Breast epithelium (tissue), 4 donors: Measurements from ENCODE around the gene KLF3. TPM values are rescaled to one million over a fixed set of nuclear protein-coding genes. Genes with fewer than 3 reads are reported as not detected.
"Not testable (repeated sequence)": the region's sequence is repeated elsewhere in the genome, so short reads cannot be mapped to it uniquely, and the experiment has no call there.

Experiments
- DNase-seq, 2 donors: peaks; one replicate each; pipeline ENCODE4 v3.0.0-alpha.2; 2019; ENCODE audit warnings: low spot score in 2 of 2
- H3K27ac ChIP-seq, 2 donors: fragments of 200-600 bp; sonication (generic) in 1 of 2; one replicate each; pipeline ENCODE4 v1.5.1; 2016 to 2019; ENCODE audit warnings: mild to moderate bottlenecking in 1 of 2
- H3K27me3 ChIP-seq, 2 donors: fragments of 200-600 bp; sonication (generic) in 1 of 2; one replicate each; pipeline versions ENCODE4 v1.5.1 to v1.6.0; 2017 to 2019; ENCODE audit warnings: control low read depth in 1 of 2, mild to moderate bottlenecking in 1 of 2
- H3K36me3 ChIP-seq: fragments of 200-600 bp; one replicate; pipeline ENCODE4 v1.5.1; 2019
- H3K4me1 ChIP-seq, 2 donors: fragments of 200-600 bp; sonication (generic); one replicate each; pipeline ENCODE4 v1.5.1; 2016 to 2019; ENCODE audit warnings: control low read depth in 1 of 2
- H3K4me3 ChIP-seq, 3 donors: fragments of 200-600 bp; sonication (generic); 1 replicate in 2 of 3; 2 replicates in 1 of 3; pipeline ENCODE4 v1.5.1; 2016 to 2019; ENCODE audit warnings: mild to moderate bottlenecking in 3 of 3, moderate library complexity in 2 of 3
- H3K9me3 ChIP-seq, 2 donors: fragments of 200-600 bp; sonication (generic) in 1 of 2; one replicate each; pipeline ENCODE4 v1.5.1; 2016 to 2019; ENCODE audit warnings: control low read depth in 1 of 2
- POLR2A ChIP-seq: fragments of 450-650 bp; IDR thresholded peaks from one replicate; pipeline ENCODE4 v1.6.1; 2016; ENCODE audit warnings: antibody characterized with exemption, mild to moderate bottlenecking, moderate library complexity
- POLR2AphosphoS5 ChIP-seq, 3 donors: sonication (generic); formaldehyde crosslinking; IDR thresholded peaks; one replicate each; pipeline ENCODE4 v1.6.1; 2017; ENCODE audit warnings: antibody characterized with exemption in 3 of 3
- intact Hi-C: fragments of 100-400 bp; cut with DNase I; formaldehyde crosslinking; loops from one replicate; pipeline ENCODE4 v1.15.1; 2023; ENCODE audit warnings: low total_unique reads
- total RNA-seq, 3 donors: library from RNA; depleted of rRNA; stranded (reverse); fragments of >200 nt; gene quantifications; one replicate each; pipeline ENCODE4 v1.1.0, GENCODE V29; 2016
- TF ChIP-seq, protein P1 (sequence below), 3 donors: fragments of 450-650 bp; IDR thresholded peaks; one replicate each; pipeline ENCODE4 v1.5.1; 2016 to 2017; ENCODE audit warnings: antibody characterized with exemption in 3 of 3, mild to moderate bottlenecking in 3 of 3, moderate library complexity in 3 of 3

KLF3 gene
- total RNA-seq, 3 donors from 2014 or later: 33.4 to 48.5 (median 36.0) TPM

DNA sequence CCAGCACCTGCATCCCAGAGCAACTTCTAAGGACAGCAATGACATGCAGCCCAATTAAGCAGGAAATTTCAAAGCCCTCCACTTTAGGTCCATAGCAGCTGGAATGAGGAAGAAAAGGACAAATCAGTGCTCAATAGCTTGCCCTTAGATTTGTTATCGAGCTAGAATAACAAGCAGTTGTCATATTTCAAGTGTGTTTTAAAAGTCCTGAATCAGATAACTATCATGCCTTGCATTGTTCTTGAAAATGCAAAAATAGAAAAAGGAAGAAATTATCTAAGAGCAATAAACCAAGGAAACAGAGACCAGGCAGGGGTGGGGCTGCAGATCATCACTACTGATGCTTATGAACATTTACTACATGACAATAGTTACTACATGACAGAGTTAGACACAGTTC lies 43.9 kb upstream of the KLF3 start:
- Histone ChIP-seq H3K4me1 (no peaks in the 10 kb centered on the region), H3K27ac (no peak overlapping the region), H3K4me3 (no peak overlapping the region), H3K36me3 (no peaks in the 10 kb centered on the region), H3K9me3 (no peaks in the 10 kb centered on the region), H3K27me3 (no peaks in the 10 kb centered on the region)
- TF ChIP-seq POLR2A (no peak), POLR2AphosphoS5 (IDR thresholded peaks at IDR 0.05) (no peak)
- TF ChIP-seq, protein P1, sequence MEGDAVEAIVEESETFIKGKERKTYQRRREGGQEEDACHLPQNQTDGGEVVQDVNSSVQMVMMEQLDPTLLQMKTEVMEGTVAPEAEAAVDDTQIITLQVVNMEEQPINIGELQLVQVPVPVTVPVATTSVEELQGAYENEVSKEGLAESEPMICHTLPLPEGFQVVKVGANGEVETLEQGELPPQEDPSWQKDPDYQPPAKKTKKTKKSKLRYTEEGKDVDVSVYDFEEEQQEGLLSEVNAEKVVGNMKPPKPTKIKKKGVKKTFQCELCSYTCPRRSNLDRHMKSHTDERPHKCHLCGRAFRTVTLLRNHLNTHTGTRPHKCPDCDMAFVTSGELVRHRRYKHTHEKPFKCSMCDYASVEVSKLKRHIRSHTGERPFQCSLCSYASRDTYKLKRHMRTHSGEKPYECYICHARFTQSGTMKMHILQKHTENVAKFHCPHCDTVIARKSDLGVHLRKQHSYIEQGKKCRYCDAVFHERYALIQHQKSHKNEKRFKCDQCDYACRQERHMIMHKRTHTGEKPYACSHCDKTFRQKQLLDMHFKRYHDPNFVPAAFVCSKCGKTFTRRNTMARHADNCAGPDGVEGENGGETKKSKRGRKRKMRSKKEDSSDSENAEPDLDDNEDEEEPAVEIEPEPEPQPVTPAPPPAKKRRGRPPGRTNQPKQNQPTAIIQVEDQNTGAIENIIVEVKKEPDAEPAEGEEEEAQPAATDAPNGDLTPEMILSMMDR (IDR thresholded peaks at IDR 0.05): no peak
- intact Hi-C loops: no loop called here
- DNase-seq: no peak

DNA sequence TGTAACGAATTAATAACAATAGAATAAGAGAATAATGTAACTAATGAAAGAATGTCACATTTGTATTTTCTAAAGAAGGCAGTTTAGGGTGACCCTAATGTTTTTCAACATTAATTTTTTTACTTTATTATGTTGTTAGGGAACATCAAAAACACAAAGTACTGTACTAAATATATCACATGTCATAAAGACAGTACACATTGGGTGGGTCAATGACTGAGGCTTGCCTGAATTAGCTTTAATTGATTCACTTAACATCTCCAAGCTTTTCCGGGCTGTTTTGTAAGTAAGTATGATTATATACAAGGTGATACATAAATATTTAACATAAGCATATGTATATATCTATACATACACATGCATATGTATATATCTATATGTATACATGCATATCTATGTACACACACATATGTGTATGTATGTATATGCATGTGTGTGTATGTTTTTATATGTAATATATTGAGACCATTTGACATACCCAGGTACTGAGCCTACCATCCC lies 43.4 kb upstream of the KLF3 start:
- no peaks in the 10 kb centered on the region for H3K27me3 ChIP-seq
- no peaks in the 10 kb centered on the region for H3K4me1 ChIP-seq
- TF ChIP-seq, protein P1 (IDR thresholded peaks at IDR 0.05): no peak
- TF ChIP-seq POLR2AphosphoS5 (IDR thresholded peaks at IDR 0.05): no peak
- TF ChIP-seq POLR2A: no peak
- H3K4me3 ChIP-seq: no peak overlapping the region
- DNase-seq: no peak
- intact Hi-C loops: no loop called here
- no peaks in the 10 kb centered on the region for H3K36me3 ChIP-seq
- no peak overlapping the region for H3K27ac ChIP-seq
- no peaks in the 10 kb centered on the region for H3K9me3 ChIP-seq

DNA sequence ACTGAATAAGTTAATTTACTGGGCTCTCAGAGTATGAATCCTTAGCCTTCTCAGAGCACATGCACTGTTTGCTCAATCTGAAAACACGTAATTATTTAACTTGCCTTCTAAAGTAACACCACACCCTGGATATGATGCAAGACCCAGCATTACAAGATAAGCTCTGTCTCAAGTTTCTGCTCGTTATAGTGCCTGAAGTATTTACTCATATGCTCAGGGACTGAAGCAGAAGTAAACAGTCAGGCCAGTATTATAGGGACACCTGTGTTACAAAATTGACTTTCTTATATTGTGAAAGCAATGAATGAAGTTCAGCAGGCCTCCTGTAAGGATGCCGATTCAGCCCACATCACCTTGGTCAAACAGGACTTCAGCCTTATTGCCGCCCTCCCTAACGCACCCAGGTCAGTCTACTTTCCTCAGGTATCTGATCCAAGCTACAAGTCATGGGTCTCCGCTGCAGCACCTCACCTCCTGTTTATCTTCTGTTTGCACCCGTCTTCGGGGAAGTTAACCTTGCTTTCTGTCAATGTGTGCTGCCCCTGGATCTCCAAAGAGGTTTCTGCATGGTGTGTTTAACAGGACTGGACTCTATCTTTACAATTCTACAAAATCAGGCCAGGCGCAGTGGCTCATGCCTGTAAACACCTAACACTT lies 42.8 kb upstream of the KLF3 start:
- intact Hi-C loops: no loop called here

DNA sequence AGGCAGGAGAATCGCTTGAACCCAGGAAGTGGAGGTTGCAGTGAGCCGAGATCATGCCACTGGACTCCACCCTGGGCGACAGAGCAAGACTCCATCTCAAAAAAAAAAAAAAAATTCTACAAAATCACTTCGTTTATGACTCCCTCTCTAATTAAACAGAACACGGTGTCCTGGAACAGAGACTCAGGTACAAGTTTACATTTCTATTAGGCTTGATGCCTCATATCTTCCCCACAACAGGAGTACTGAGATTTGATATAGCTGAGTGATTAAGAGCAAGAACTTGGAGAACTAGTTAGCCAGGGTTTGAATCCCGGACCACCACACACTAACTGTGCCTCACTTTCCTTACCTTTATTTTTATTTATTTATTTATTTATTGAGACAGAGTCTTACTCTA lies 42.2 kb upstream of the KLF3 start:
- Histone ChIP-seq H3K4me3 (no peak overlapping the region), H3K27me3 (no peaks in the 10 kb centered on the region), H3K36me3 (no peaks in the 10 kb centered on the region), H3K9me3 (no peaks in the 10 kb centered on the region), H3K27ac (no peak overlapping the region), H3K4me1 (no peaks in the 10 kb centered on the region)
- TF ChIP-seq, protein P1 (IDR thresholded peaks at IDR 0.05): no peak
- no peak for TF ChIP-seq POLR2AphosphoS5 (IDR thresholded peaks at IDR 0.05)
- no peak for DNase-seq
- intact Hi-C loops: no loop called here

More for the DNA sequence above, 42.8 kb upstream of the KLF3 start:
- Histone ChIP-seq H3K4me3 (no peak overlapping the region), H3K27ac (peak overlapping the region in 1 of 2 donors; percentile 45), H3K4me1 (no peaks in the 10 kb centered on the region), H3K9me3 (no peaks in the 10 kb centered on the region), H3K27me3 (no peaks in the 10 kb centered on the region), H3K36me3 (no peaks in the 10 kb centered on the region)
- DNase-seq: no peak
- TF ChIP-seq POLR2AphosphoS5 (IDR thresholded peaks at IDR 0.05): no peak
- no peak for TF ChIP-seq POLR2A
- TF ChIP-seq, protein P1 (IDR thresholded peaks at IDR 0.05): no peak

DNA sequence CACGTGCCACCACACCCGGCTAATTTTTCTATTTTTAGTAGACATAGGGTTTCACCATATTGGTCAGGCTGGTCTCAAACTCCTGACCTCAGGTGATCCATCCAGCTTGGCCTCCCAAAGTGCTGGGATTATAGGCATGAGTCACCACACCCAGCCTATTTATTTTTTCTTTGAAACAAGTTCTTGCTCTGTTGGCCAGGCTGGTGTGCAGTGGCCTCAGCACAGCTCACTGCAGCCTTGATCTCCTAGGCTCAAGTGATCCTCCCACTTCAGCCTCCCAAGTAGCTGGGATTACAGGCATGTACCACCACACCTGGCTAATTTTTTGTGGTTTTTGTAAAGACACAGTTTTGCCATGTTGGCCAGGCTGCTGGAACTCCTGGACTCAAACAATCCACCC lies 41.7 kb upstream of the KLF3 start:
- intact Hi-C loops, DNase-seq, H3K27ac ChIP-seq, H3K4me1 ChIP-seq, H3K36me3 ChIP-seq, H3K27me3 ChIP-seq, H3K9me3 ChIP-seq, H3K4me3 ChIP-seq: not testable (repeated sequence)
